ENCODE results near the gene CEP170. TPM values are rescaled to one million over a fixed set of nuclear protein-coding genes. Genes with fewer than 3 reads are reported as not detected.

Gene CEP170
- polyA plus RNA-seq, 1 donor (not counting 4 experiments of a cell fraction or from before 2014, with no cell fraction given): 40.5 TPM

GRCh38 chr1:243233908-243234307 lies 21.2 kb downstream of the CEP170 start:
- FAIRE-seq (no peak), DNase-seq (ENCODE audit: low read depth, low spot score) (no peak)
- Histone ChIP-seq H3K4me3 (ENCODE audit: control insufficient read depth in 2 of 3, extremely low read depth in 1 of 3, insufficient read depth in 2 of 3, low read depth in 1 of 3, low read length in 3 of 3) (no peak overlapping the region), H3K36me3 (ENCODE audit: control insufficient read depth in 2 of 2, extremely low read depth in 1 of 2, insufficient read depth in 2 of 2, low read length in 2 of 2) (peaks cover 0 to 3% of the 10 kb centered on the region in 2 experiments), H4K20me1 (ENCODE audit: control insufficient read depth, extremely low read depth, insufficient read depth, low read length) (no peaks in the 10 kb centered on the region), H3K27me3 (ENCODE audit: control insufficient read depth, extremely low read depth, insufficient read depth, low read length) (no peaks in the 10 kb centered on the region), H3K79me2 (ENCODE audit: control insufficient read depth, insufficient read depth, low read length) (peaks cover 81% of the 10 kb centered on the region), H3K4me2 (ENCODE audit: control insufficient read depth, extremely low read depth, insufficient read depth, low read depth, low read length) (no peak overlapping the region), H3K4me1 (ENCODE audit: control insufficient read depth, extremely low read depth, insufficient read depth, low read length) (no peaks in the 10 kb centered on the region), H3K9me1 (ENCODE audit: control insufficient read depth, extremely low read depth, insufficient read depth, low read length) (no peaks in the 10 kb centered on the region), H3K27ac (ENCODE audit: control insufficient read depth, insufficient read depth, low read length) (no peak overlapping the region), H2AFZ (ENCODE audit: control insufficient read depth, low read length) (no peak overlapping the region), H3K9me3 (ENCODE audit: control insufficient read depth, low read depth, low read length) (peaks cover 7% of the 10 kb centered on the region), H3K9ac (ENCODE audit: control insufficient read depth, extremely low read depth, insufficient read depth, low read length) (no peak overlapping the region)
- no peak for TF ChIP-seq CTCF (optimal IDR thresholded peaks at IDR 0.05 in 1 of 3, IDR thresholded peaks at IDR 0.05 in 1 of 3, conservative IDR thresholded peaks at IDR 0.05 in 1 of 3; ENCODE audit: extremely low read depth in 1 of 3, insufficient read depth in 2 of 3, low read length in 3 of 3)
- dilution Hi-C loops (cut with MboI; ENCODE audit: extremely low pct_ligation_motif_present, low sequenced_read_pairs): no loop called here

- Histone ChIP-seq H3K4me2 (ENCODE audit: control insufficient read depth, extremely low read depth, insufficient read depth, low read depth, low read length) (no peak overlapping the region), H3K9me3 (ENCODE audit: control insufficient read depth, low read depth, low read length) (peaks cover 7% of the 10 kb centered on the region), H3K9ac (ENCODE audit: control insufficient read depth, extremely low read depth, insufficient read depth, low read length) (no peak overlapping the region), H3K79me2 (ENCODE audit: control insufficient read depth, insufficient read depth, low read length) (peaks cover 78% of the 10 kb centered on the region), H3K27me3 (ENCODE audit: control insufficient read depth, extremely low read depth, insufficient read depth, low read length) (no peaks in the 10 kb centered on the region), H3K4me1 (ENCODE audit: control insufficient read depth, extremely low read depth, insufficient read depth, low read length) (no peaks in the 10 kb centered on the region), H3K36me3 (ENCODE audit: control insufficient read depth in 2 of 2, extremely low read depth in 1 of 2, insufficient read depth in 2 of 2, low read length in 2 of 2) (peaks cover 0 to 3% of the 10 kb centered on the region in 2 experiments), H3K9me1 (ENCODE audit: control insufficient read depth, extremely low read depth, insufficient read depth, low read length) (no peaks in the 10 kb centered on the region), H4K20me1 (ENCODE audit: control insufficient read depth, extremely low read depth, insufficient read depth, low read length) (peaks cover 2% of the 10 kb centered on the region), H3K4me3 (ENCODE audit: control insufficient read depth in 2 of 3, extremely low read depth in 1 of 3, insufficient read depth in 2 of 3, low read depth in 1 of 3, low read length in 3 of 3) (no peak overlapping the region), H3K27ac (ENCODE audit: control insufficient read depth, insufficient read depth, low read length) (no peak overlapping the region), H2AFZ (ENCODE audit: control insufficient read depth, low read length) (no peak overlapping the region)
- FAIRE-seq (no peak), DNase-seq (ENCODE audit: low read depth, low spot score) (no peak)
- dilution Hi-C loops (cut with MboI; ENCODE audit: extremely low pct_ligation_motif_present, low sequenced_read_pairs): no loop called here
- TF ChIP-seq CTCF (optimal IDR thresholded peaks at IDR 0.05 in 1 of 3, IDR thresholded peaks at IDR 0.05 in 1 of 3, conservative IDR thresholded peaks at IDR 0.05 in 1 of 3; ENCODE audit: extremely low read depth in 1 of 3, insufficient read depth in 2 of 3, low read length in 3 of 3): no peak
Measured at GRCh38 chr1:243230914-243231313, 24.2 kb downstream of the CEP170 start.

Data from keratinocyte (primary cell).